ENCODE data around the gene FXR2. TPM values are rescaled to one million over a fixed set of nuclear protein-coding genes. Genes with fewer than 3 reads are reported as not detected.

FXR2 gene
- total RNA-seq, 1 experiment from 2014 or later, result 49.7 TPM

DNA sequence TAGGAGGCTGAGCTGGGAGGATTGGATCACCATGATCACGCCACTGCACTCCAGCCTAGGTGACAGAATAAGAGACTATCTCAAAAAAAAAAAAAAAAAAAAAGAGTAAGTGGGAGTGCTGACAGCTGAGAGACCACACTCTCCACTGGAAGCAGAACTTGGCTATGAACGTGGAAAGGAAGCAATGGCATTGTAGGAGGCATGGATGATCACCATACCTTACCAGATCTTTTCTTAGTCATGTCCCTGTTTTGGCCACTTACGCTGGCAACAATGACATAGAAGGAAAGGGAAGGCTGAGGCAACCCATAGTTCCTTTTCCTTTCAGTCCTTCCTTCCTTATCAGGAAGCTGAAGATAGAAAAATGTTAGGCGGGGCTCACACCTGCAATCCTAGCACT, 32.3 kb upstream of the FXR2 start:
- CTCF ChIA-PET, result interaction anchor here (0.9 kb wide), 1 partner anchor 15 kb away, joined by 3 read pairs; no protein-coding TSS in a partner anchor
- POLR2A ChIA-PET, result no interaction called here
- Histone ChIP-seq H3K9me2 (ENCODE audit: insufficient read depth) (no peaks in the 10 kb centered on the region), H3K4me1 (ENCODE audit: control insufficient read depth in 1 of 2, insufficient read depth in 2 of 2, low read length in 2 of 2) (no peaks in the 10 kb centered on the region), H3K9me3 (ENCODE audit: control insufficient read depth in 1 of 2, insufficient read depth in 1 of 2, low read depth in 1 of 2, low read length in 2 of 2) (no peaks in the 10 kb centered on the region), H2AFZ (ENCODE audit: low read depth, low read length, poor library complexity, severe bottlenecking) (no peak overlapping the region), H3K79me2 (ENCODE audit: insufficient read depth, low read length) (no peaks in the 10 kb centered on the region), H4K20me1 (ENCODE audit: insufficient read depth) (no peaks in the 10 kb centered on the region), H3K9ac (ENCODE audit: low read length) (no peak overlapping the region), H3K27me3 (ENCODE audit: insufficient read depth, low read length) (no peaks in the 10 kb centered on the region), H3K36me3 (ENCODE audit: control insufficient read depth in 1 of 2, insufficient read depth in 2 of 2, low read length in 2 of 2) (no peaks in the 10 kb centered on the region), H3K4me3 (replicated peaks in 1 of 2; ENCODE audit: low read depth in 1 of 2, low read length in 2 of 2) (no peak overlapping the region), H3K27ac (ENCODE audit: low read depth, low read length) (no peak overlapping the region), H3K4me2 (ENCODE audit: low read length) (no peak overlapping the region)
- no peak for ATAC-seq
- RAD21 ChIA-PET (ENCODE audit: low non-redundant PET in 1 of 2, low total read pairs in 2 of 2, uncharacterized antibody in 2 of 2, unreplicated experiment in 2 of 2), result no interaction called here
- DNase-seq (ENCODE audit: low read depth, low spot score), result no peak
- intact Hi-C loops (cut with micrococcal nuclease), result no loop called here
- TF ChIP-seq EZH2phosphoT487 (IDR thresholded peaks at IDR 0.05; ENCODE audit: borderline replicate concordance) (no peak), JUND (IDR thresholded peaks at IDR 0.05) (no peak), ELF1 (IDR thresholded peaks at IDR 0.05; ENCODE audit: borderline replicate concordance, low read depth) (no peak), TCF7L2 (IDR thresholded peaks at IDR 0.05; ENCODE audit: borderline replicate concordance, extremely low read depth, insufficient read depth, insufficient read length) (no peak), FOSL1 (IDR thresholded peaks at IDR 0.05; ENCODE audit: low read depth) (no peak), ZFX (IDR thresholded peaks at IDR 0.05) (no peak), SIN3A (IDR thresholded peaks at IDR 0.05; ENCODE audit: low read depth) (no peak), EZH2 (IDR thresholded peaks at IDR 0.05) (no peak), YY1 (IDR thresholded peaks at IDR 0.05; ENCODE audit: extremely low read depth, insufficient replicate concordance, low read depth, low read length) (no peak), CBX3 (IDR thresholded peaks at IDR 0.05; ENCODE audit: low read depth) (no peak), POLR2A (IDR thresholded peaks at IDR 0.05; ENCODE audit: borderline replicate concordance, extremely low read depth, insufficient read depth, insufficient read length) (no peak), ZNF274 (IDR thresholded peaks at IDR 0.05; ENCODE audit: low read depth, low read length) (no peak), SRF (IDR thresholded peaks at IDR 0.05; ENCODE audit: low read depth) (no peak), CEBPB (IDR thresholded peaks at IDR 0.05; ENCODE audit: low read depth) (no peak)
- TF ChIP-seq, protein P1, sequence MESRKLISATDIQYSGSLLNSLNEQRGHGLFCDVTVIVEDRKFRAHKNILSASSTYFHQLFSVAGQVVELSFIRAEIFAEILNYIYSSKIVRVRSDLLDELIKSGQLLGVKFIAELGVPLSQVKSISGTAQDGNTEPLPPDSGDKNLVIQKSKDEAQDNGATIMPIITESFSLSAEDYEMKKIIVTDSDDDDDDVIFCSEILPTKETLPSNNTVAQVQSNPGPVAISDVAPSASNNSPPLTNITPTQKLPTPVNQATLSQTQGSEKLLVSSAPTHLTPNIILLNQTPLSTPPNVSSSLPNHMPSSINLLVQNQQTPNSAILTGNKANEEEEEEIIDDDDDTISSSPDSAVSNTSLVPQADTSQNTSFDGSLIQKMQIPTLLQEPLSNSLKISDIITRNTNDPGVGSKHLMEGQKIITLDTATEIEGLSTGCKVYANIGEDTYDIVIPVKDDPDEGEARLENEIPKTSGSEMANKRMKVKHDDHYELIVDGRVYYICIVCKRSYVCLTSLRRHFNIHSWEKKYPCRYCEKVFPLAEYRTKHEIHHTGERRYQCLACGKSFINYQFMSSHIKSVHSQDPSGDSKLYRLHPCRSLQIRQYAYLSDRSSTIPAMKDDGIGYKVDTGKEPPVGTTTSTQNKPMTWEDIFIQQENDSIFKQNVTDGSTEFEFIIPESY (IDR thresholded peaks at IDR 0.05; ENCODE audit: extremely low read depth, insufficient replicate concordance, low read length), result no peak
- TF ChIP-seq, protein P2, sequence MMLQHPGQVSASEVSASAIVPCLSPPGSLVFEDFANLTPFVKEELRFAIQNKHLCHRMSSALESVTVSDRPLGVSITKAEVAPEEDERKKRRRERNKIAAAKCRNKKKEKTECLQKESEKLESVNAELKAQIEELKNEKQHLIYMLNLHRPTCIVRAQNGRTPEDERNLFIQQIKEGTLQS (IDR thresholded peaks at IDR 0.05), result no peak
- TF ChIP-seq, protein P3, sequence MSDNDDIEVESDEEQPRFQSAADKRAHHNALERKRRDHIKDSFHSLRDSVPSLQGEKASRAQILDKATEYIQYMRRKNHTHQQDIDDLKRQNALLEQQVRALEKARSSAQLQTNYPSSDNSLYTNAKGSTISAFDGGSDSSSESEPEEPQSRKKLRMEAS (IDR thresholded peaks at IDR 0.05), result no peak
- TF ChIP-seq, protein P4, sequence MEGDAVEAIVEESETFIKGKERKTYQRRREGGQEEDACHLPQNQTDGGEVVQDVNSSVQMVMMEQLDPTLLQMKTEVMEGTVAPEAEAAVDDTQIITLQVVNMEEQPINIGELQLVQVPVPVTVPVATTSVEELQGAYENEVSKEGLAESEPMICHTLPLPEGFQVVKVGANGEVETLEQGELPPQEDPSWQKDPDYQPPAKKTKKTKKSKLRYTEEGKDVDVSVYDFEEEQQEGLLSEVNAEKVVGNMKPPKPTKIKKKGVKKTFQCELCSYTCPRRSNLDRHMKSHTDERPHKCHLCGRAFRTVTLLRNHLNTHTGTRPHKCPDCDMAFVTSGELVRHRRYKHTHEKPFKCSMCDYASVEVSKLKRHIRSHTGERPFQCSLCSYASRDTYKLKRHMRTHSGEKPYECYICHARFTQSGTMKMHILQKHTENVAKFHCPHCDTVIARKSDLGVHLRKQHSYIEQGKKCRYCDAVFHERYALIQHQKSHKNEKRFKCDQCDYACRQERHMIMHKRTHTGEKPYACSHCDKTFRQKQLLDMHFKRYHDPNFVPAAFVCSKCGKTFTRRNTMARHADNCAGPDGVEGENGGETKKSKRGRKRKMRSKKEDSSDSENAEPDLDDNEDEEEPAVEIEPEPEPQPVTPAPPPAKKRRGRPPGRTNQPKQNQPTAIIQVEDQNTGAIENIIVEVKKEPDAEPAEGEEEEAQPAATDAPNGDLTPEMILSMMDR (IDR thresholded peaks at IDR 0.05 in 2 of 3, conservative IDR thresholded peaks at IDR 0.05 in 1 of 3; ENCODE audit: borderline replicate concordance in 1 of 3, insufficient read depth in 1 of 3, low read depth in 2 of 3, low read length in 2 of 3), result no peak
- BruUV-seq (replicated peaks), result no TSS peak
